BLaER1 (cell line): Measurements from ENCODE around the gene XPNPEP2.
"Not testable (repeated sequence)": the region's sequence is repeated elsewhere in the genome, so short reads cannot be mapped to it uniquely, and the experiment has no call there.

ENCODE experiments used
- H3K27ac ChIP-seq: shearing (Covaris generic); formaldehyde crosslinking; 2 replicates; pipeline ENCODE4 v1.8.1; 2022
- H3K27me3 ChIP-seq: shearing (Covaris generic); formaldehyde crosslinking; 2 replicates; pipeline ENCODE4 v1.8.1; 2022
- H3K36me3 ChIP-seq: shearing (Covaris generic); formaldehyde crosslinking; 2 replicates; pipeline ENCODE4 v1.8.1; 2022
- H3K4me1 ChIP-seq: shearing (Covaris generic); formaldehyde crosslinking; 2 replicates; pipeline ENCODE4 v1.8.1; 2022
- H3K4me2 ChIP-seq: shearing (Covaris generic); formaldehyde crosslinking; 2 replicates; pipeline ENCODE4 v1.8.1; 2022
- H3K4me3 ChIP-seq: shearing (Covaris generic); formaldehyde crosslinking; 2 replicates; pipeline ENCODE4 v1.8.1; 2022
- H3K9ac ChIP-seq: shearing (Covaris generic); formaldehyde crosslinking; 2 replicates; pipeline ENCODE4 v1.8.1; 2022
- H3K9me3 ChIP-seq: shearing (Covaris generic); formaldehyde crosslinking; 2 replicates; pipeline ENCODE4 v1.8.1; 2022
- H4K20me1 ChIP-seq: shearing (Covaris generic); formaldehyde crosslinking; 2 replicates; pipeline ENCODE4 v1.8.1; 2022
- Cebpa-rat ChIP-seq: shearing (Covaris generic); IDR thresholded peaks from 2 replicates; pipeline ENCODE4 v1.8.1; 2022

The XPNPEP2 gene

DNA sequence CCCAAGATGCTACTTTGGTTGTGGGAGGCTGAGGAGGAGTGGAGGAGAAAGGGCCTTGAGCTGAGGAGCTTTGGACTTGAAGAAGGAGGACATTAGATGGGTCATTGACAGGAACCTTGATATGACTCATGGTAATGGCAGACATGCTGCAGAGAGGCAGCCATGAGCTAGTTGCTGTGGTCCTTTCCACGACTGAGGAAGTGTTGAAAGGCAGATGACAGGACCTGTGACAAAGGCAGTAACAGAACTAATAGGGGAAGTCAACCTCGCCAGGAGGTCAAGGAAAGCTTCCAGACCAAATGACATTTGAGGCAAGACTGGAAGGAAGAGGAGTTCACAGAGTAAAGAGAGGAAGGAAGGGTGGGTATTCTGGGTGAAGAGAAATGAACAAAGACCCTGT, 7.6 kb upstream of the XPNPEP2 start:
- H3K4me1 ChIP-seq: peaks cover 9% of the 10 kb centered on the region
- no peak overlapping the region for H3K9ac ChIP-seq
- H3K27me3 ChIP-seq: peaks cover 72% of the 10 kb centered on the region
- TF ChIP-seq Cebpa-rat: no peak
- H3K4me3 ChIP-seq: no peak overlapping the region
- no peaks in the 10 kb centered on the region; the same call in 1 of the 2 replicates for H4K20me1 ChIP-seq
- no peaks in the 10 kb centered on the region for H3K36me3 ChIP-seq
- H3K4me2 ChIP-seq: no peak overlapping the region
- no peaks in the 10 kb centered on the region for H3K9me3 ChIP-seq
- no peak overlapping the region for H3K27ac ChIP-seq

DNA sequence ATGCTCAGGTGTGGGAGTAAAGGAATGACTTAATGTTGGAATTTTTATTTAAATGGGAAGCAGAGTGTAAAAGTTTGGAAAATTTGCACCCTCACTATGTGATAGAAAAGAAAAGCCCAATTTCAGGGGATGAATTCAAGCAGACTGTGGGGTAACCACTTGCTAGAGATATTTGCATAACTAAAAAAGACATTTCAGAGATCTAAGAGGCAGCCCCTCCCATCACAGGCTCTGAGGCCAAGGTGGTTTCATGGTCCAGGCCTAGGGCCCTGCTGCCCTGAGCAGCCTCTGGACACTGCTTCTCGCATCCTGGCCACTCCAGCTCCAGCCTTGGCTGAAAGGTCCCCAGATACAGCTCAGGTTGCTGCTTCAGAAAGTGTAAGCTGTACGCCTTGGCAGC, 5.9 kb upstream of the XPNPEP2 start:
- H3K4me1 ChIP-seq: peaks cover 25% of the 10 kb centered on the region
- H3K27me3 ChIP-seq: peaks cover 72% of the 10 kb centered on the region
- H3K9ac ChIP-seq: no peak overlapping the region
- H3K9me3 ChIP-seq: no peaks in the 10 kb centered on the region
- no peak overlapping the region for H3K27ac ChIP-seq
- TF ChIP-seq Cebpa-rat: no peak
- H3K4me3 ChIP-seq: no peak overlapping the region
- H3K4me2 ChIP-seq: no peak overlapping the region; the same call in 1 of the 2 replicates
- H3K36me3 ChIP-seq: no peaks in the 10 kb centered on the region
- H4K20me1 ChIP-seq: no peaks in the 10 kb centered on the region; the same call in 1 of the 2 replicates

DNA sequence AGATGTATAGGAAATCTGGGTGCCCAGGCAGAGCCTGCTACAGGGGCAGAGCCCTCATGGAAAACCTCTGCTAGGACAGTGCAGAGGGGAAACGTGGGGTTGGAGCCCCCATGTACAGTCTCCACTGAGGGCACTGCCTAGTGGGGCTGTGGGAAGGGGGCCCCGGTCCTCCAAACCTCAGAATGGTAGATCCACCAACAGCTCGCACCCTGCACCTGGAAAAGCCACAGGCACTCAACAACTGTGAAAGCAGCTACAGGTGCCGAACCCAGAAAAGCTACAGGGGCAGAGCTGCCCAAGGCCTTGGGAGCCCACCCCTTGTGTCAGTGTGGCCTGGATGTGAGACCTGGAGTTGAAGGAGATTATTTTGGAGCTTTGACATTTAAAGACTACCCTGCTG, 5.4 kb upstream of the XPNPEP2 start:
- Histone ChIP-seq H3K27me3 (peaks cover 76% of the 10 kb centered on the region), H3K36me3 (no peaks in the 10 kb centered on the region), H3K9ac (no peak overlapping the region), H3K4me2 (no peak overlapping the region; the same call in 1 of the 2 replicates), H3K4me3 (no peak overlapping the region), H3K27ac (no peak overlapping the region), H3K4me1 (peaks cover 30% of the 10 kb centered on the region), H4K20me1 (no peaks in the 10 kb centered on the region; the same call in 1 of the 2 replicates), H3K9me3 (no peaks in the 10 kb centered on the region)
- no peak for TF ChIP-seq Cebpa-rat

DNA sequence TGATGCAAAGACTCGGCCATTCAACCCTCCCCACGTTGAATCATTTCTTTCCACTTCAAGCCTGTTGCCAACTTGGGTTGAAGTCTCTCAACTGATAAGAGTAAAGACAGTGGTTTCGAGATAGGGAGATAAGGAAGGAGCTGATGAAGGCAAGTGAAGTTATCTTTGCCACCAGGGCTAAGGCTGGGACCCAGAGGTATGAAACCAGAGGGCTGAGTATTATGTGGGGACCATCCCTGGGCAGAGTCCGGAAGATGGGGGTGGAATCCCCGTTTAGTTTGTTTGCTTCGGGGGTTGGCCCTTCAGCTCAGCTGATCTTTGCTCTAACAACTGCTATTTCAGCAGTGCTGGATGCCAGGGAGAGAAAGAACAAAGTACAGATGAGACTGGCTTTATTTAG, 2.3 kb upstream of the XPNPEP2 start:
- Histone ChIP-seq H4K20me1 (no peaks in the 10 kb centered on the region; the same call in 1 of the 2 replicates), H3K27ac (no peak overlapping the region), H3K36me3 (no peaks in the 10 kb centered on the region), H3K4me3 (no peak overlapping the region), H3K9me3 (no peaks in the 10 kb centered on the region), H3K27me3 (peaks cover 87% of the 10 kb centered on the region), H3K4me2 (peak overlapping the region; percentile 53), H3K4me1 (peaks cover 41% of the 10 kb centered on the region), H3K9ac (no peak overlapping the region)
- no peak for TF ChIP-seq Cebpa-rat

DNA sequence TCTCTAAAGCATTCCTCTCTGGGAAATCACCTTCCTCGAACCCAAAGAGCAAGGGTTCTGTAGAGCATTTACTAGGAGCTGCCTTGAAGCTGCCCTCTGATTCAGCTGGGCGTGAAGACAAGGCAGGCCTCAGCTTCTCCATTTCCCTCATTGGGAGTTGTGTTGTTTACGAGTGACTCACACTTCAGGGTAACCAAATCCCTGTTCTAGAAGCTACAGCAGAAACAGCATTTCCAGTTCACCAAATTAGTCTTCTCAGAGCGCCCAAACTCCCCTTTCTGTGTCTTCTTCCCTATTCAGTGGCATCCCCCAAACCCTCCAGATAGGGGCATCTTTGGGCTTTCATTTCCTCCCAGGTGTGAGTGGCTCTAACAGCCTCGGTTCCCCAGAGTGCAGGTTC, 863 bp upstream of the XPNPEP2 start:
- H3K4me1 ChIP-seq: peaks cover 52% of the 10 kb centered on the region
- H3K4me3 ChIP-seq: no peak overlapping the region
- peak overlapping the region; percentile 53 for H3K4me2 ChIP-seq
- no peak for TF ChIP-seq Cebpa-rat
- no peaks in the 10 kb centered on the region for H3K36me3 ChIP-seq
- no peak overlapping the region for H3K9ac ChIP-seq
- no peaks in the 10 kb centered on the region for H3K9me3 ChIP-seq
- no peaks in the 10 kb centered on the region; the same call in 1 of the 2 replicates for H4K20me1 ChIP-seq
- H3K27ac ChIP-seq: no peak overlapping the region
- peaks cover 84% of the 10 kb centered on the region for H3K27me3 ChIP-seq

DNA sequence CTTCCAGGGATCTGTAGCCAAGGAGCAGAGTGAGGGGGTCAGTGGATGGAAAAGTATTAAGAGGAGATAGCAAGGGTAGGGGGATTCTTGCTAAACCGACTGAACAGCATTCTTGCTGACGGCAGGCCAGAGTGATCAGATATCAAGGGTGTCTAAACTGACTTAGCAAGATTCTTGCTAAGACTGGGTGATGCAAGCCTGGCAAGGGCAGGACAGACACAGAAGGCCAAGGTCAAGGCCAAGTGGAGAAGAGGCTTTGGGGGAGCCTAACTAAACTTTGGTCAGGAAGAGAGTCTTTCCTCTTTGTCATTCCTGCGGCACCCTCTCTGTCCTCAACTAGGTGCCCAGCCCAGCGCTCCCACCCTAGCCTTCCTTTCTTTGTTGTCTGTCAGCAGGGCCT, 799 bp downstream of the XPNPEP2 start:
- H3K27ac ChIP-seq: no peak overlapping the region
- peaks cover 62% of the 10 kb centered on the region for H3K4me1 ChIP-seq
- H3K4me3 ChIP-seq: no peak overlapping the region
- H3K9ac ChIP-seq: no peak overlapping the region
- H4K20me1 ChIP-seq: no peaks in the 10 kb centered on the region; the same call in 1 of the 2 replicates
- peaks cover 85% of the 10 kb centered on the region for H3K27me3 ChIP-seq
- H3K36me3 ChIP-seq: no peaks in the 10 kb centered on the region
- H3K4me2 ChIP-seq: no peak overlapping the region
- no peak for TF ChIP-seq Cebpa-rat
- H3K9me3 ChIP-seq: no peaks in the 10 kb centered on the region

DNA sequence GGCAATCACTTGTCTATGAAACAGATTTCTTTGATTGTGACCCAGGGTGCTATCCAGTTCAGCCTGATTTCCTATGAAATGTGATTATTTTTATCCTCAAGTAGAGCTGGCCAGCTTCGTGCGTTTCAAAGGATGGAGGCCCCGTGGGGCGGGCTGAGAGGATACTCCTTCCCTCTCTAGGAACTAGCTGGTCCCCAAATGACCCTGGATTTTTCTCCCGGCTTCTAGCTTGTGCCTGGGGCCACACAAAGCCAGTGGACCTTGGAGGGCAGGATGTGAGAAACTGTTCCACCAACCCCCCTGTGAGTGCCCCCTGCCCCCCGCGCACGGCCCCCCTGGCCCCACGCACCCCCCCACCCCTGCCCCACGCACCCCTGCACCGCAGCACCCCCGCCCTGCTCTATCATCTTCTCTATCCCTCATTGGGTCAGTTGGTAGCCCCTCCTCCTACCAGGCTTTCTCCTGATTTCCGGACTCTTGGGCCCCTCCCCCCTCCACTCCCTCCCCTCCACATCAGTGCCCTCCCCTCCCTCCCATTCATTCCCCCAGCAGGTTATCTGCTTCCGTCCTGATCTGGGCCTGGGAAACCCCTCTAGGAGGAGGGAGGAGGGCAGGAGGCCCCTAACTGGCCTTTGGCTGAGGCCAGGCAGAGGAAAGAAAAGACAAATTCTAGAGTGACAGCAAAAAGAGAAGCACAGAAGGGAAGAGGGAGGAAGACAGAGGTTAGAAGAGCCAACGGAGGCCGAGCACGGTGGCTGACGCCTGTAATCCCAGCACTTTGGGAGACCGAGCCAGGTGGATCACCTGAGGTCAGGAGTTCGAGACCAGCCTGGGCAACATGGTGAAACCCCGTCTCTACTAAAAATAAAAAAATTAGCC, 3.3 kb downstream of the XPNPEP2 start:
- Histone ChIP-seq H3K27me3 (peaks cover 85% of the 10 kb centered on the region), H3K9me3 (no peaks in the 10 kb centered on the region), H3K4me2 (peak overlapping the region; percentile 33), H4K20me1 (no peaks in the 10 kb centered on the region; the same call in 1 of the 2 replicates), H3K9ac (no peak overlapping the region), H3K36me3 (no peaks in the 10 kb centered on the region), H3K4me1 (peaks cover 66% of the 10 kb centered on the region), H3K27ac (0 out of 2 replicates have a peak overlapping the region, but pooled peaks have one; percentile 11), H3K4me3 (no peak overlapping the region)
- TF ChIP-seq Cebpa-rat: no peak

DNA sequence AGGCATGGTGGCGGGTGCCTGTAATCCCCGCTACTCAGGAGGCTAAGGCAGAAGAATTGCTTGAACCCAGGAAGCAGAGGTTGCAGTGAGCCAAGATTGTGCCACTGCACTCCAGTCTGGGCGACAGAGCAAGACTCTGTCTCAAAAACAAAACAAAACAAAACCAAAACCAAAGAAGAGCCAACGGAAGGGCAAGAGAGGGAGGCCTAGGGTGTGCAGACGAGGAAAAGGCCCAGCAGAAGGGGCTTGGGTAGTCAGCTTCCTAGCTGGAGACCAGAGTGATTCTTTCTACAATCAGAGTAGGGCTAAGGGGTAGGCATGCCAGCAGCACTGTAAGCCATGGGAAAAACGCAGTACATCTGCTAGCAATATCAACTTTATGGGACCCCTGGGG, 4.0 kb downstream of the XPNPEP2 start:
- H3K4me3 ChIP-seq, H3K9ac ChIP-seq, H3K36me3 ChIP-seq, H3K9me3 ChIP-seq, H4K20me1 ChIP-seq: not testable (repeated sequence)
- 0 out of 2 replicates have a peak overlapping the region, but pooled peaks have one; percentile 11 for H3K27ac ChIP-seq
- H3K27me3 ChIP-seq: peaks cover 85% of the 10 kb centered on the region
- H3K4me2 ChIP-seq: peak overlapping the region; percentile 33
- H3K4me1 ChIP-seq: peaks cover 61% of the 10 kb centered on the region

DNA sequence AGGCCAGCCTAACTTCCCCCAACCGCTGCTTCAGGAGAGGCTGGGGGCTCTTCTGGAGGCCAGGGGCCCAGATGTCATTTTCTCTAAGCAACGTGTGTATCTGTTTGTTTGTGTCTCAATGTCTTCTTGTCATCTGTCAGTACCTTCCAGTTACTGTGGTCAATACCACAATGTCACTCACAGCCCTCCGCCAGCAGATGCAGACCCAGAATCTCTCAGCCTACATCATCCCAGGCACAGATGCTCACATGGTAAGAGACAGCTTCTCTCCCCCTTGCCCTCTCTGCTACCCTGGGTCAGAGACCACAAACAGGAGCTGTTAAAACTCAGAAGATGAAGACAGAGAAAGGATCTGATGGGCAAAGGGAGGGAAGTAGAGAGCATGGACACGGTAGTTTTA, 5.0 kb downstream of the XPNPEP2 start:
- Histone ChIP-seq H3K27ac (no peak overlapping the region), H4K20me1 (no peaks in the 10 kb centered on the region; the same call in 1 of the 2 replicates), H3K4me2 (peak overlapping the region; percentile 33), H3K4me1 (peaks cover 50% of the 10 kb centered on the region), H3K36me3 (no peaks in the 10 kb centered on the region), H3K9ac (no peak overlapping the region), H3K9me3 (no peaks in the 10 kb centered on the region), H3K4me3 (no peak overlapping the region), H3K27me3 (peaks cover 85% of the 10 kb centered on the region)
- no peak for TF ChIP-seq Cebpa-rat

DNA sequence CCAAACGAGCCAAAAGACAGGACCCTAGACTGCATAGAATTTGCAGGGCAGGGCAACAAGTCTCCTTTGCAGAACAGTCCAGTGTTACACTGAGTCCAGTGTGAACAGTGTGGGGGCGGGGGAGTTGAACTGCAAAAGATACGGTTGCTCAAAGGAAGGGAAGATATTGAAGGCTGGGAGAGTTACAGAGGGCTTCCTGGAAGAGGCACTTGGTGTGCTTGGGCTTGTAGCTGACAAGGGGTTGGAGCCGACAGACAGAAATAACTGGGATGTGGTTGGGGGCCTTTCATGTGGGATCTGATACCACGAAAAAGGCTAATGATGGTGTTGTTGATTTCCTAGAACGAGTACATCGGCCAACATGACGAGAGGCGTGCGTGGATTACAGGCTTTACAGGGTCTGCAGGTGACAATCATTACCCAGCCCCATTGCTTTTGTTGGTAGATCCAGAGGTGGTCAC, 6.1 kb downstream of the XPNPEP2 start:
- Histone ChIP-seq H4K20me1 (no peaks in the 10 kb centered on the region; the same call in 1 of the 2 replicates), H3K4me1 (peaks cover 48% of the 10 kb centered on the region), H3K9me3 (no peaks in the 10 kb centered on the region), H3K27ac (no peak overlapping the region), H3K4me3 (no peak overlapping the region), H3K36me3 (no peaks in the 10 kb centered on the region), H3K4me2 (peak overlapping the region; percentile 33), H3K27me3 (peaks cover 79% of the 10 kb centered on the region), H3K9ac (no peak overlapping the region)
- no peak for TF ChIP-seq Cebpa-rat
